Measurements from ENCODE around the gene FOXA2. TPM values are rescaled to one million over a fixed set of nuclear protein-coding genes. Genes with fewer than 3 reads are reported as not detected.
"Not testable (repeated sequence)": the region's sequence is repeated elsewhere in the genome, so short reads cannot be mapped to it uniquely, and the experiment has no call there.

Gene FOXA2
- total RNA-seq, 1 donor from 2014 or later = not detected

GRCh38 chr20:22556565-22557056 lies 27.8 kb downstream of the FOXA2 start:
- Mint-ChIP-seq H3K4me3 (no peak overlapping the region), H3K9me3 (no peaks in the 10 kb centered on the region), H3K4me1 (no peaks in the 10 kb centered on the region), H3K27me3 (peaks cover 31% of the 10 kb centered on the region), H3K36me3 (ENCODE audit: low read depth) (no peaks in the 10 kb centered on the region), H3K27ac (no peak overlapping the region)
- TF ChIP-seq CTCF (IDR thresholded peaks at IDR 0.05) = no peak
- CTCF ChIA-PET = no interaction called here
- DNase-seq = no peak
- POLR2A ChIA-PET = no interaction called here
- ATAC-seq (ENCODE audit: low read depth) = no peak
- intact Hi-C loops (cut with micrococcal nuclease) = no loop called here

DNA sequence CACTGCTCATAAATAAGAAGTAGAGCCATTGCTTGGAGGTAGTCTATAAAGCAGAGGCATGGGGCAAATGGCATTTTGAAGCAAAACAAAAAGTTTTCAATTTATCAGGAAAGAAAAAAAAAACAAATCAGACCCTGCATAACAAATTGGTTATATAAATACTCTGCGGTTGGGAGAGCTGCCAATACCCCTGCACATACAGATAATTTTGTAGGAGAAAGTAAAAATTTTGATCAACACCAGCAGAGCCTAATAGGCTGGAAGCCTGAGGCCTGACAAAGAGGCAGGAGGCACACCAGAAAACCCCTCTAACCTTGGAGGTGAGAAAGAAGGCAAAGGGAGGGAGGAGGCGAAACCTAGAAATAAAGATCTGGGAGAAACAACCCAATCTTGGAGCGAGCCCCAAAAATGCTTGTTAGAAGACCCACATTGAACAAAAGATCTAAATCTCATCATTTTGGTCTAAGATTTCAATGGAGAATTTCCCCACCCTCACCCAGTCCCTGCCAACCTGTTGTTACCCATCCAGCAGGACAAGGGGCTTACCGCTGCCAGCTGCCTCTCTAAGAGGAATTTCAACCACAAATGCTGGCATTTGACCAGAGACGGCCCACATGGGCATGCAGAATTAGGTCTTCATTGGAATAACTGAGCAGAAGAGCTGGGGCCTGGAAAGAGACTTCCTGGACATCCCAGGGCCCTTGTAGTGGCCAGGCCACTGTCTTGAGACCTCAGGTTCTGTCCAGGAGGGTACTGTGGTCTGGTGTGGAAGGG lies 28.4 kb downstream of the FOXA2 start:
- ATAC-seq (ENCODE audit: low read depth) (no peak), DNase-seq (no peak)
- H3K27me3 Mint-ChIP-seq = peaks cover 27% of the 10 kb centered on the region
- H3K4me3 Mint-ChIP-seq = no peak overlapping the region
- no peak for TF ChIP-seq CTCF (IDR thresholded peaks at IDR 0.05)
- ChIA-PET POLR2A (no interaction called here), CTCF (no interaction called here)
- intact Hi-C loops (cut with micrococcal nuclease) = no loop called here
- H3K9me3 Mint-ChIP-seq = no peaks in the 10 kb centered on the region
- H3K27ac Mint-ChIP-seq = no peak overlapping the region
- H3K4me1 Mint-ChIP-seq = no peaks in the 10 kb centered on the region
- no peaks in the 10 kb centered on the region for H3K36me3 Mint-ChIP-seq (ENCODE audit: low read depth)

- Mint-ChIP-seq H3K9me3 (no peaks in the 10 kb centered on the region), H3K36me3 (ENCODE audit: low read depth) (no peaks in the 10 kb centered on the region), H3K4me1 (no peaks in the 10 kb centered on the region), H3K27ac (no peak overlapping the region), H3K4me3 (no peak overlapping the region), H3K27me3 (peaks cover 17% of the 10 kb centered on the region)
- no peak for DNase-seq
- intact Hi-C loops (cut with micrococcal nuclease) = no loop called here
- ChIA-PET POLR2A (no interaction called here), CTCF (no interaction called here)
- no peak for TF ChIP-seq CTCF (IDR thresholded peaks at IDR 0.05)
- no peak for ATAC-seq (ENCODE audit: low read depth)
Observed at GRCh38 chr20:22554391-22554790, 30.0 kb downstream of the FOXA2 start.

- DNase-seq; H3K27ac Mint-ChIP-seq; ATAC-seq (ENCODE audit: low read depth); H3K27me3 Mint-ChIP-seq; H3K4me3 Mint-ChIP-seq; H3K36me3 Mint-ChIP-seq (ENCODE audit: low read depth); CTCF ChIA-PET; H3K9me3 Mint-ChIP-seq; H3K4me1 Mint-ChIP-seq; POLR2A ChIA-PET; intact Hi-C loops (cut with micrococcal nuclease): not testable (repeated sequence)
Observed at GRCh38 chr20:22550514-22550913, 33.9 kb downstream of the FOXA2 start.

DNA sequence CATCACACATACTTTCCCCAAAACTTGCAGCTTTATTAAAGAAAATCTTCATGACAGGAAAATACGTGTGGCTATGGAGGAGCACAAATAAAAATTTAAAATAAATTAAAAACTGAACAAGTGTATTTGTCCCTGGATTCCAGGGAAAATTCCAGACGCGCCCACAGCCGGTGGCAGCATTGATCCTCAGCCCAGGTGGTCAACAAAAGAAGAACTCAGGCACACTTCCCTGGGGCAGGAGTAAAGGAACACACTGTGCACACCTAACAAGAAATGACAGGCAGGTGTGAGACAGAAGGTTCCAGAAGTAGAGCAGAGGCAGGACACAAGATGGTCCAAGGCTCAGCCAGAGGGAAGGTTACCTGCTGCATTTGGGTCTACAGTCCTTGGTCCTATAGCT lies 36.3 kb downstream of the FOXA2 start:
- Mint-ChIP-seq H3K27ac (no peak overlapping the region), H3K4me3 (no peak overlapping the region), H3K9me3 (no peaks in the 10 kb centered on the region), H3K4me1 (no peaks in the 10 kb centered on the region), H3K36me3 (ENCODE audit: low read depth) (no peaks in the 10 kb centered on the region), H3K27me3 (peaks cover 3% of the 10 kb centered on the region)
- TF ChIP-seq CTCF (IDR thresholded peaks at IDR 0.05) = no peak
- POLR2A ChIA-PET = no interaction called here
- intact Hi-C loops (cut with micrococcal nuclease) = no loop called here
- CTCF ChIA-PET = no interaction called here
- DNase-seq = no peak
- no peak for ATAC-seq (ENCODE audit: low read depth)

- Mint-ChIP-seq H3K27ac (no peak overlapping the region), H3K27me3 (peaks cover 4% of the 10 kb centered on the region), H3K4me1 (no peaks in the 10 kb centered on the region), H3K4me3 (no peak overlapping the region), H3K36me3 (ENCODE audit: low read depth) (no peaks in the 10 kb centered on the region), H3K9me3 (no peaks in the 10 kb centered on the region)
- DNase-seq (no peak), ATAC-seq (ENCODE audit: low read depth) (no peak)
- ChIA-PET POLR2A (no interaction called here), CTCF (no interaction called here)
- intact Hi-C loops (cut with micrococcal nuclease) = no loop called here
- TF ChIP-seq CTCF (IDR thresholded peaks at IDR 0.05) = no peak
Observed at GRCh38 chr20:22546344-22546743, 38.0 kb downstream of the FOXA2 start.
